ENCODE data around the gene LHFPL2. TPM values are rescaled to one million over a fixed set of nuclear protein-coding genes. Genes with fewer than 3 reads are reported as not detected.
A peak's percentile ranks its signal among the peaks of the same experiment; 100 is the strongest.

The LHFPL2 gene
- total and polyA plus RNA-seq, 3 donors from 2014 or later = 24.8 to 48.6 (median 42.8) TPM

DNA sequence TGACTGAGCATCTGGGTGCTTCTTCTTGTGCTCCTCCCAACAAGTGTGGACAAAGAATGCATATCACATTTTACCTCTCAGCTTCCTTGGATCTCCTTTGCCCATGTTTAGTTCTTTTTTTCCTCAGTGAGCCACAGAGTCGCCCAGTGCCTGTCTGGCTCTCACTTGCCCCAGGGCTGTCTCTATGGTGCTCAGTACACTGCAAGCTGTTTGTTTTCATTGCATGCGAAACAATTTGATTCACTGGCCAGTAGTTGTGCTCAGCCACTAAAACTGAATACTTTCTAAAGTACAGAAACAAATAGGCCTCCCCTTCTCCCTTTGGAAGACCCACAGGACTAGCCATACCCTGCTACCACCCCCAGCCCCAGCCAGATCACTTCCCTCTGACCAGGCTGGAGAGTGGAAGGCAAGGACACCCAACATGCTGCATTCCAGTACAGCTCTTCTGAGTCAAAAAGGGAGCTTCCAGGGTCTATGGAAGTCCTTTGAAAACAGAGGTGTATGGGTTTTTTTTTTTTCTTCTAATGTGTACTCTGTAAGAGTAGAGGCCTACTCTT is 3.8 kb downstream of the LHFPL2 start:
- H3K4me1 ChIP-seq = peaks cover 38% of the 10 kb centered on the region
- no peak for DNase-seq
- TF ChIP-seq POLR2A (IDR thresholded peaks at IDR 0.05) = no peak
- TF ChIP-seq, protein P1, sequence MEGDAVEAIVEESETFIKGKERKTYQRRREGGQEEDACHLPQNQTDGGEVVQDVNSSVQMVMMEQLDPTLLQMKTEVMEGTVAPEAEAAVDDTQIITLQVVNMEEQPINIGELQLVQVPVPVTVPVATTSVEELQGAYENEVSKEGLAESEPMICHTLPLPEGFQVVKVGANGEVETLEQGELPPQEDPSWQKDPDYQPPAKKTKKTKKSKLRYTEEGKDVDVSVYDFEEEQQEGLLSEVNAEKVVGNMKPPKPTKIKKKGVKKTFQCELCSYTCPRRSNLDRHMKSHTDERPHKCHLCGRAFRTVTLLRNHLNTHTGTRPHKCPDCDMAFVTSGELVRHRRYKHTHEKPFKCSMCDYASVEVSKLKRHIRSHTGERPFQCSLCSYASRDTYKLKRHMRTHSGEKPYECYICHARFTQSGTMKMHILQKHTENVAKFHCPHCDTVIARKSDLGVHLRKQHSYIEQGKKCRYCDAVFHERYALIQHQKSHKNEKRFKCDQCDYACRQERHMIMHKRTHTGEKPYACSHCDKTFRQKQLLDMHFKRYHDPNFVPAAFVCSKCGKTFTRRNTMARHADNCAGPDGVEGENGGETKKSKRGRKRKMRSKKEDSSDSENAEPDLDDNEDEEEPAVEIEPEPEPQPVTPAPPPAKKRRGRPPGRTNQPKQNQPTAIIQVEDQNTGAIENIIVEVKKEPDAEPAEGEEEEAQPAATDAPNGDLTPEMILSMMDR (IDR thresholded peaks at IDR 0.05) = no peak
- H3K4me3 ChIP-seq = no peak overlapping the region
- H3K36me3 ChIP-seq (ENCODE audit: low read depth, missing control alignments) = no peaks in the 10 kb centered on the region
- intact Hi-C loops (cut with DNase I; ENCODE audit: low total_unique reads) = no loop called here
- H3K9me3 ChIP-seq = no peaks in the 10 kb centered on the region
- no peaks in the 10 kb centered on the region for H3K27me3 ChIP-seq
- no peak overlapping the region for H3K27ac ChIP-seq
- 33 to 58% methylated on average over 2 of the region's 2 CpGs for WGBS, 2 donors

DNA sequence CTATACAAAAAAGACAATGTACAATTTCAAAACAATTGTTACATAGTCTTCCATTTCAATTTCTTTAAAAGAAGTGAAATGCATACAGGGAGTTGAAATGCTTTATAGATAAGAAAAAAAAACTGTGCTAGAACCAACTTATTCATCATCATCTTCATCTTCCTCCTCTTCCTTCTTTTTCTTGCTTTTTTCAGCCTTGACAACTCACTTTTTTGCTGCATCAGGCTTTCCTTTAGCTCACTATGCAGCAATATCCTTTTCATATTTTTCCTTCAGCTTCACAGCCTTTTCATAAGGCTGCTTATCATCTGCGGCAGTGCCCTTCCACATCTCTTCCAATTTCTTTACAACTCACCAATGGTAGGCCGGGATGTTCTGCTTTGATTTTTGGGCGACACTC is 4.4 kb downstream of the LHFPL2 start:
- Histone ChIP-seq H3K27me3 (no peaks in the 10 kb centered on the region), H3K4me1 (peaks cover 40% of the 10 kb centered on the region), H3K27ac (no peak overlapping the region), H3K4me3 (no peak overlapping the region), H3K9me3 (no peaks in the 10 kb centered on the region), H3K36me3 (ENCODE audit: low read depth, missing control alignments) (no peaks in the 10 kb centered on the region)
- intact Hi-C loops (cut with DNase I; ENCODE audit: low total_unique reads) = no loop called here
- 77 to 87% methylated on average over 3 of the region's 3 CpGs for WGBS, 2 donors
- TF ChIP-seq, protein P1 (IDR thresholded peaks at IDR 0.05) = no peak
- no peak for DNase-seq

DNA sequence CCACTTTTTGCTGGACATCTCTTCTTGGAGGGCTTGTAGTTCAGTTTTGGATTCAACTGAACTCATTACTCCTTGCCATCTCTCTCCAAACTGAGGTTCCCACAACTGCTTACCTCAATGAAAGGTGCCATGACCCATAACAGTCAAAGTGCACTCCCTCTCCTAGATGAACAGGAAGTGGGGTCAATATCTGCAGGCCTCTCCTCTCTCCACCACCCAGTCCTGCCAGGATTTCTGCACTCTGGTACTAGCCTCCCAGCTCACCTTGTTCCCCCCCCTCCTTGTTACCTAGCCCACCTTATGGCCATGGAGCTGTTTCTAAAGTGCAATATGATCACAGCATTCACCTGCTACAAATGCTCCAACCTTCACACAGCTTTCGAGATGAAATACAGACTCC is 5.9 kb downstream of the LHFPL2 start:
- Histone ChIP-seq H3K27me3 (no peaks in the 10 kb centered on the region), H3K36me3 (ENCODE audit: low read depth, missing control alignments) (no peaks in the 10 kb centered on the region), H3K4me3 (no peak overlapping the region), H3K27ac (no peak overlapping the region), H3K9me3 (no peaks in the 10 kb centered on the region), H3K4me1 (peaks cover 54% of the 10 kb centered on the region)
- intact Hi-C loops (cut with DNase I; ENCODE audit: low total_unique reads) = no loop called here
- 94% methylated on average over 1 of the region's 1 CpG for WGBS, 2 donors
- DNase-seq = no peak
- TF ChIP-seq POLR2A (IDR thresholded peaks at IDR 0.05) = no peak
- TF ChIP-seq, protein P1 (IDR thresholded peaks at IDR 0.05) = no peak

DNA sequence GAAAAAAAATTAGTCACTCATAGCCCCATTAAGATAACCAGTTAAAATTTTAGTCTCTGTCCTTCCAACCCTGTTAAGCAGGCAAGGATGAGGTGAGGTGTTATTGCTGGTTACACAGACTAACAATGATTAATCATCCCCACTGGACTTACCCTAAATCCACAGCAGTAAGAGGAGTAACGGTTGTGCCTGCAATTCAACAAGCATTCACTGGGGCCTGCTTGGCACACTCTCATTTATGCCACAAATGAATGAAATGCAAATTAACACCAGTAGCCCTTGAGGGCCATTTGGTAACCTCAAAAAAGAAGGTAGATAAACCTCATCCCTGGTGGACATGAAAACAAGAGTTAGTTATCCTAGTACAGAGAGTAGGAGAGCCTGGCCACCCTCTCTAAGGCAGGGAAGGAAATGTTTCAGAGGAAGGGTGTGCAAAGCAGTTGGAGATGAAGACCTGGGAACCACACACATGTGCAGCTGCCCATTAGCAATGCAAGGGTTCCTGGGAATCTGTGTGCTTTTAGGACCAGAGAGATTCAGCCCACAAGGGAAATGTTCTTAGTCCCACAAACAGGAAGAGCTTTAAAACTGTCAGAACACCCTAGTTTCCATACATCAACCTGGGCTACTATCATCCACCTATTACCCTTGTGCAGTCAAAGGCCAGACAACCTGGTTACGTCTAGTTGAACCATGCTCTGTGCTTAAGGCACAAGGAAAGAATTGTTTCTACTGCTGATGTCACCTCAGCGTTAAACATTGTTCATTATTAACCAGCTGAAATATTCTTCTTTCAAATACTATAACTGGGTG is 7.7 kb downstream of the LHFPL2 start:
- Histone ChIP-seq H3K36me3 (ENCODE audit: low read depth, missing control alignments) (no peaks in the 10 kb centered on the region), H3K4me1 (peaks cover 58% of the 10 kb centered on the region), H3K27ac (peak overlapping the region in 1 of 2 donors; percentile 76), H3K9me3 (no peaks in the 10 kb centered on the region), H3K4me3 (no peak overlapping the region), H3K27me3 (no peaks in the 10 kb centered on the region)
- DNase-seq = no peak
- intact Hi-C loops (cut with DNase I; ENCODE audit: low total_unique reads) = no loop called here
- TF ChIP-seq, protein P1 (IDR thresholded peaks at IDR 0.05) = no peak
- no peak for TF ChIP-seq POLR2A (IDR thresholded peaks at IDR 0.05)
- WGBS, 2 donors = 70 to 71% methylated on average over 3 of the region's 3 CpGs

Measured in testis (tissue), 3 donors.